Measurements from ENCODE around the gene ZBTB20.
"Not testable (repeated sequence)": the region's sequence is repeated elsewhere in the genome, so short reads cannot be mapped to it uniquely, and the experiment has no call there.

ZBTB20 gene

DNA sequence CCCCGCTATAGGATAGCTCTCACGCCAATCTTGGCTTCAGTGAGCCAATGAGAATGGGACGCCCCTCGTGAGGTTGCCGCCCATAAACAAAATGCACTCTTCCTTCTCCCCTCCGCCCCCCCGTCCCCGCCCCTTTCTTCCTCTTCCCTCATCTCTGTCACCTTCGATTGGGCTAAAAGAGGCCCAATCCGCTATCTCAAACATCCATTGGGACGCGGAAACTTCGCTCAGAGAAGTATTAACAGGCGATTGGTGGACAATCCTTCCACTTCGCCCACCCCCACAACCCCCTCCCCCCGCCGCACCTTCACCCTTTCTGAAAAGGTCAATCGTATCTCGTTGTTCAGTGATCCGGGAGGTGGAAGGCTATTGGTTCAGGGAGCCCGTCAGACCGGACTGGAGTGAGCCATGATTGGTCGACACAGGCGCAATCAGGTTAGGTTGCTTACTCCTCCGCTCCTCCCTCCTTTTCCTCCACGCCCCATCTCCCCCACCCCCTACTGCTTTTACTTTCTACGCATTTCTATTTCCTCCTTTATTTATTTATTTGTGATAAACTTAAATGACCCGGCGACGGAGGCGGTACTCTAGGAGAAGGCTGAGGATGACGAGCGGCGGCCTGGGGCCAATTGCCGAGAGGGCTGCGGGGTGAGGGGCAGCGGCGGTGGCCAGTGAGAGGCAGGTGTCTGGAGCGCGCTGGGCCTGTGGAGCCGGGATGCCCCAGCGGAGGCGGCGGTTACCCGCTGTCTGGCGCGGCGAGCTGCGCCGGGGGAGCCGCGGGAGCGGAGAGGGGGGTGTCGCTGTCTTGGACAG is 447 bp upstream of the ZBTB20 start:
- peak; percentile 95 for FAIRE-seq

DNA sequence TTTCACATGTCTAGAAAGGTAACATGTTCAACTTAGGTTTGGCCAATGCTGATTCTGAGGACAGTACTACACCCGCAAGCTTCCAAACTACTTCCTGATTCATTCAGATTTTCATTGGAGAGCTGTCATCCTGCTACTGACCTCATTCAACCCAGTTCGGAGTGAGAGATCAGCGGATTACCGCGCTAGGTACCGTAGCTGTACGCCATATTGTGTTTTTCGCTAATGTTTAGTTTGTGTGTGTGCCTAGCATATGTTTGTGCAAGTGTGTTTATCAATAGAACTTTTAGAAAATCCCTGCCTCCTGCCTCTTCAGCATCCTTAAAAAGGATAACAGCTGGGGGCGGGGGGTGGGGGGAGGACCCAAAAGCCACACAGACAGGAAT is 1.1 kb downstream of the ZBTB20 start:
- no peak for FAIRE-seq

DNA sequence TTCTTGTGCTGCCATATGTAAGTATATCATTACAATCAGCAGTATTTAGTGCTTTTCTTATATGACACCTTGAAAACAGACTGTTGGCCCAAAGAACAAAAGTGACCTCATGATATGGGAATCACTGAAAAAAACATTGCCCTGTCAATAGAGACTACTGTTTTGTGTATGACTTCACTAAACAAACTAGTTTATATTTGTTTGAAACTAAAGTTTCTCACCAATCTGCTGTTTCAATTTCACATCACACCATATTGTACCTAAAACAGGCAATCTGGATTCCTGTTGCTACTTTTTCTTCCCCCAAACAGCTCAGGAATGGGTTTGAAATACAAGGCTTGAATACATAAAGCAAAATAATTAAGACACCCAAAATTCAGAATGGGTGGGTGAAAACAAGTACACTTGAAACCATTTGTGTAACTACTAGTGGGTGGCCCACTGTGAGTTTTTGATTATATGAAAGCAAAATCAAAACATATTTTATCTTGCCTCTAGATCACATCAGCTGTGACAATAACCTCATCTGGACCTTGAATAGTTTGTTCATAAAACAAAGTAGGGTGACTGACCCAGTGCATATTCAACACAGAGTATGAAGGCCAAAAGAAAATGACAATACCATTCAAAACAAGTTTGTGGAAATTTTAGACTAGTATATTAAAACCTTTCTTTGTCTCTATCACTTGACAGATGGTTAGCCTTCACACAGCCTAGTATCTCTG is 5.9 kb downstream of the ZBTB20 start:
- FAIRE-seq: no peak

DNA sequence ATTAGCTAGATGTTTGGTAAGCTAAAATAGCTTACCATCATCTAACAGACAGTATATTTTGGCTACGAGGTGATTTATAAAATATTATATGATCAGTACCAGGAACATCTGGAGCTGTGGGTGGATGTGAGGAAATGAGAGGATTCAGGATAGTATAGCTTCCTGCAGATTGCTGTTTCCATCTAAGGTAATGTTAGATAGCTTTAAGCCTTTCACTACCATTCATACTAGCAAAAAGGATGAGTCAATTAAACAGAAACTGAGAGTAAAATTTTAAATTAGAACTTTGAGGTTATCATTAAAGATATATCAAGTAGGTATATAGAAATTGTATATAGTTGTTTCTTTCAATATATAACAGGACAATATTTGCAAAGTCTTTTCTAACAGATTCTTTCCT is 8.0 kb downstream of the ZBTB20 start:
- FAIRE-seq: no peak

DNA sequence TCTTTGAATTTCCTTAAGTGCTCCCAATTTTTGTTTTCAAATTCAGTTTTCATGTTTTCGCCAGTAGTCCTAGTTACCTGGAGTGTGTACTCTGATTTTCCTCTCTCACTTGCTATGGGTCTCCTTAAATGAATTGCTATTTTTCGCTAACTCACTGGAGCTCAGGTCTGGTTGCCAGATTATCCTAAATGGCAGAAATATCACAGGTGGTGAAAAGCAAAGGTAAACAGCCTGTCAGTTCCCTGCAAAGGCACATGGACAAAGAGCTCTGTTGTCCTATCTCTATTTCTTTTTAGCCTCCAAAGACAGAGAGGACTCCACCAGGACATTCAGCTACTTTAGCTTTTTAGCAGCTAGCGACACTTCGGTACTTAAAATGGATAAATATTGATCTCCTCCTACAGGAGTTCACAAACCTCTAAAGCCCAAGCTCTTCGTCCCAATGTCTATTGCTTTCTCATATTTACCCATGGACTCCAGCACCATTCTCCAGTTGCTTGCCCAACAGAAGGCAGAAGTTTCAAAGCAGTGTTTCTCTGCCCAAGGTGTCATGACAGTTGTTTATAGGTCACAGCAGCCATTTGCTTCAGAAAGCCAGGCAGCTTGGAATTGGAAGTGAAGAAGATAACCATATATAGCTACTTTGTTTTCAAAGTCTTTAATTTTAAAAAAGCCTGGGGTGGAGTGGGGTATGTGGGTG is 12.3 kb downstream of the ZBTB20 start:
- no peak for FAIRE-seq

DNA sequence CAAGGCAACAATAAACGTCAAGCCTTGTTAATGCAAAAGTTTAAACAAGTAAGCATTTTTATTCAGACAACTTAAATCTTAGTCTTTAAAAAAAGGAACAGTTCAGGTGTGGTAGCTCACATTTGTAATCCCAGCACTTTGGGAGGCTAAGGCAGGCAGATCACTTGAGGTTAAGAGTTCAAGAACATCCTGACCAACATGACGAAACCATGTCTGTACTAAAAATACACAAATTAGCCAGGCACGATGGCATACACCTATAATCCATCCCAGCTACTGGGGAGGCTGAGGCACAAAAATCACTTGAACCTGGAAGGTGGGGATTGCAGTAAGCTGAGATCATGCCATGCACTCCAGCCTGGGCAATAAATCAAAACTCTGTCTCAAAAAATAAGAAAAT is 19.9 kb downstream of the ZBTB20 start:
- FAIRE-seq: no peak

DNA sequence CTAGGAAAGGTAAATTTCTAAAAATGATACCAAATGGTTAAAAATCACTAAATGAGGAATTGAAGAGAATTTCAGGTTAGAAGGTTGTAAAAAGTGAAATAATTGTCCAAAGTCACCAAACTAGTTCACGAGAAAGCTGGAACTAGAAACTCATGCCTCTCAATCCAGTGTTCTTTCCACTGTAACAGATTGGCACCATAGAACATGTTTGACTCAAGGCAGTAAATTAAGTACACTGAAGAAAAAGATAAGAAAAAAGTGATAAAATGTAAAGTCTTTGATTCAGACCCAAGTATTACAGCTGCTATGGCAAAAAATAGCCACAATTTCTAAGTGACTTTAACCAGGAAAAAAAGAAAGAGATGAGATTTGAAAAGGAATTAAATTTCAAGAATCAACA is 26.5 kb downstream of the ZBTB20 start:
- FAIRE-seq: no peak

DNA sequence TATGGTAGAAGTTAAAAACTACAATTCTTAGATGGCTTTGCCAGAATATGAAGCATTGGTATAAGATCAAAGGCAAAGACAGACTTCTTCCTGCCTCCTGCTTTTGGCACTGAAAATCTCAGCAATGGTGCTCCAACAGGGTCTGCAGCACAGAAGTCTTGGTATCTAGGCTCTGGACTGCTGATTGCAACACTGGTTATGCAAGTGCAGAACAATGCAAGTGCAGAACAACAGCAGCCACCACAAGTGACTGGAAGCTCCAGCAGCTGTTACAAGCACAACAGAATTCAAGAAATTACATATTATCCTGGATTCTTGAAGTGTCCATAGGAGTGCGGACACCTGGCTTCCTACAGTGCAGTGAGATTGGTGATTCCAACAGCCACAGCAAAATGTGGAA is 33.7 kb downstream of the ZBTB20 start:
- no peak for FAIRE-seq

DNA sequence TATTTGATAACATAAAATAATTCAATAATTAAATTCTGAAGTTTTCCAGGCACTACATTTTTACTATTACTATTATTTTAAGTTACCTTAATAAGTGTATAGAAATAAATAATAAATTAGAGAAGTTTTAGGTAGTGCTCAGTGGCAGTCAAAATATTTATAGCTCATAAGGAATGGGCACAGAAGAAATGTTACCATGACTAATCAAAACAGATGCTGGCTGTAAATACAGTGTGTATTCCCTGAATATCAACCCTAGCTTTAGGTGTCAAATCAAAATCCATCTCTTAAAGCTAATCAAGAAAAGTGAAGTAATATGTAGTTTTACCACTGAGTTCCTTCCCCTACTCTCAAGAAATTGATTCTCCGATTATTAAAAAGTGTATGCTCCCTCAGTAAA is 35.5 kb downstream of the ZBTB20 start:
- no peak for FAIRE-seq

DNA sequence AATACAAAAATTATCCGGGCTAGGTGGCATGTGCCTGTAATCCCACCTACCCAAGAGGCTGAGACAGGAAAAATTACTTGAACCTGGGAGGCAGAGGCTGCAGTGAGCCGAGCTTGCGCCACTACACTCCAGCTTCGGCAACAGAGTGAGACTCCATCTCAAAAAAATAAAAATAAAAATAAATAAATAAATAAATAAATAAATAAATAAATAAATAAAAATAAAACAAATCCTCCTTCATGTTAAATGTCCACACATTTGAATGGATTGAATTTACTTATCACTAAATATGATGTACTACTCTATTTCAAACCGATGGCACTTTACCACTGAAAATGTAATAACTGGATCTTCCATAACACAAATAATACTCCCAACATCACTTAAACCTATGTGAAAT is 36.3 kb downstream of the ZBTB20 start:
- no peak for FAIRE-seq

DNA sequence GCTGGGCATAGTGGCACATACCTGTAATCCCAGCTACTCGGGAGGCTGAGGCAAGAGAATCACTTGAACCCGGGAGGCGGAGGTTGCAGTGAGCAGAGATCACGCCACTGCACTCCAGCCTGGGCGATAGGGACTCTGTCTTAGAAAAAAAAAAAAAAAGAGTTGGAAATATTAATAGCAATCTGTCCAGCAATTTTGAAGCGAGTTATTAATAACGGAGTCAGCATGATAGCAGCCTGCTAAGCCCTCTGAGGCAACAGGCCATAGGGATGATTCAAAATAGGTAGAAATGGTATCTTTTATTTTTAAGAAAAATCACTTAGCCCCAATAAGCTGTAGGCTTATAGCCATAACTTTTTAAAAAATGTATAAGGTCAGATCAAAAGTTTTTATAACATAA is 37.0 kb downstream of the ZBTB20 start:
- FAIRE-seq: not testable (repeated sequence)

DNA sequence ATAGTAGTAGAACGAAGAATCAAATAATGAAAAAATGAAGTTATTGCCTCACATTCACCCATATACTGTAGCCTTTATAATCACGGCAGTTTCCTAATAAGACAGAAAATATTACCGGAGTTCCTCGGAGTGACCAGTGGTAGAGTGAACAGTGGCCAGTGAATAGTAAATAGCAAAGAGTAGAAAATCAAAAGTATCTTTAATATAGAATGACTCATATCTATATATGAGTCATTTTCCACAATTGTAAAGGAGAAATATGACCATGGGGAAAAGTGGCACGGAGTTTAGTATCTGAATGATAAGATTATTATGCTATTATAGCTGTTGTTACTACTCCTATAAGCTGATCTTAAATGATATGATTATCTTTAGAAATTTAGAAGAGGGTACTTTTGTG is 38.5 kb downstream of the ZBTB20 start:
- FAIRE-seq: no peak

DNA sequence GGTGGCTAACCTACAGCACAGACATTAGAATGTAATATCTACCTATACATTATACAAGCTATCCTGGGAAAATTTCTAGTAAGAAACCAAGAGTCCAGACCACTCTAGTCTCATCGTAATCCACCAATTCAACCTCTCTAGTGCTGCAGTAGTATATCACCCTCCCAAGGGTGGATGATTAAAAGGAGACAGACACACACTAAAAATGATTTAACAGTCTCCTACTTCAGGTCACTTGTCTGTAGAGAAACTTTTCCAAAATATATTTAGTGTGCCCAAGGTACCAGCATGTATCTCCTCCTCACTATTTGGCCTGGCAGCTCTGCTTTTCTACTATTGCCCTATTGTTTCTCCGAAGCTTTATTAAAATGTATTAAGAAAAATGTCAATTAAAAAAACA is 45.0 kb downstream of the ZBTB20 start:
- FAIRE-seq: no peak

DNA sequence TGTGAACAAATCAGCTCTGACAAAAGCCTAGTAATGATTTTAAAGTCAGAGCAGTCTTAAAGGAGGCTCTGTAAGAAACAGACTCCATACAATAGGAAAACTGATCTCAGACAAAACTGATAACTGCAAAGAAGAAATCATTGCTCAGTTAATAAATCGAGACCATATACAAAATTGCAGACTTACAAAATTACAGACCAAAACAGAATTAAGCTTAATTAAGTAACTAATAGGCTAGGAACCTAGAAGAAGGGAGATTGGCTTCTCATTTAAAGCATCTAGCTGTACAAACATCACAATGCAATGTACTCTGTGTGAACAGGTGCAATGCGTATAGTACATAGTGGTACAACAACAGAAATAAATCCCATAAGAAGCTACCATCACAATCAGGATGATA is 46.3 kb downstream of the ZBTB20 start:
- FAIRE-seq: no peak

DNA sequence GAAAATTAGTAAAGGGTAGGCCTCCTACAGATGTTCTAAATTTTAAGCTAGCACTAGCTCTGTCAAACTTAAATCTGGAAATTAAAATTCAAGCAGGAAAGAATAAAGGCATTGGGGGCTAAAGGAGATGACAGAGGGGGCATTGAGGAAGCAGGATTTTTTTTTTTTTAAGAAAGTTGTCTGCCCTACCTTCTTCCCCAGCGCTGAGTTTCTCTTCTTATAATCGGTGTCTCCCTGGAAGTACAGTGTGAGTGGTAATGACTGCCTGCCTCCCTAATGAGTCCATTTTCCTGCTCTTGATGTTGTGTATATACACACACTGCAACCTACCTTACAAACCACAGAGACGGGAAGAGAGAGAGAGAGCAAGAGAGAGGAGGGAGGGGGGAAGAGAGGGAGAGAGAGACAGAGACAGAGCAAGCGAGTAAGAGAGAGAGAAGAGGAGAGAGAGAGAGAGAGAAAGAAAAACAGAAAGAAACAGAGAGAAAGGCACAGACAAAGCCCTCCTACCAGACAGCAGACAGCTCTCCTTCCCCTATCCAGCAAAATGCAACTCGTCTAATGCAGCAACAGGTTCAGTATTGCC is 47.0 kb downstream of the ZBTB20 start:
- FAIRE-seq: no peak

DNA sequence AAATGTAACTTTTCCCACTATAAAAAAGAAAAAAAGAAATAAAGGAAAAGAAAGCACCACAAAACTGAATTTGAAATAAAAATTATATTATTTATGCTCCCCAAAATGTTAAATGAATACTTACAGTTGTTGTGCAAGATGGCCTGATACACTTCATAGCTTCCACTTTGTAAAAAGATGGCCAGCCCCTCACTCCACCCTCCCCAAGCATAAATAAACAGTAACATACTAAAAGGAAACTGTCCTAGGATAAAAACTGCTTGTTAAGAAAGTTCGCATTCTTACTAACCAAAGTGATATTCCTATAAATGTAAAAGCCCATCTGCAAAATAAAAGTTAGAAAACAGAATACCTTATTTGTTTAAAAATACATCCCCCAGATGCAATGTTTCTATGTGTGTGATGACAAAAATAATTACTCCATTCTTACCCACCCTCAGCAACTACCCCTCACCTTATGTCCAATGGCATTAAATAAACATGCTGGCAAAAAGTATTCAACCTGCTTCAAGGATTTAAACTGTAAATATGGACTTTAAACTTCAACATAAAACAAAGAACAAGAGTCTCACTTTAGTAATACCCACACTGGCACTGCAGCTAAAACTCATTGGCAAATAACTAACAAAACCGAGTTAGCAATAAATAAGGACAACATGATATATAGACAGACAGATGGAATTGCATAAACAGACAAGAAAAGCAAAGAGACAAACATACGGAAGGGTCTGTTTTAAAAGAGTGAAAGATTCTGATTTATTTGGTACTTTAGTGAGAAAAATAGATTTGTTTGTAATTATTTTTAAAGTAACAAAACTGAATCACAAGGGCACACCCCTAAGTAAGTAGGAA is 47.7 kb downstream of the ZBTB20 start:
- no peak for FAIRE-seq

DNA sequence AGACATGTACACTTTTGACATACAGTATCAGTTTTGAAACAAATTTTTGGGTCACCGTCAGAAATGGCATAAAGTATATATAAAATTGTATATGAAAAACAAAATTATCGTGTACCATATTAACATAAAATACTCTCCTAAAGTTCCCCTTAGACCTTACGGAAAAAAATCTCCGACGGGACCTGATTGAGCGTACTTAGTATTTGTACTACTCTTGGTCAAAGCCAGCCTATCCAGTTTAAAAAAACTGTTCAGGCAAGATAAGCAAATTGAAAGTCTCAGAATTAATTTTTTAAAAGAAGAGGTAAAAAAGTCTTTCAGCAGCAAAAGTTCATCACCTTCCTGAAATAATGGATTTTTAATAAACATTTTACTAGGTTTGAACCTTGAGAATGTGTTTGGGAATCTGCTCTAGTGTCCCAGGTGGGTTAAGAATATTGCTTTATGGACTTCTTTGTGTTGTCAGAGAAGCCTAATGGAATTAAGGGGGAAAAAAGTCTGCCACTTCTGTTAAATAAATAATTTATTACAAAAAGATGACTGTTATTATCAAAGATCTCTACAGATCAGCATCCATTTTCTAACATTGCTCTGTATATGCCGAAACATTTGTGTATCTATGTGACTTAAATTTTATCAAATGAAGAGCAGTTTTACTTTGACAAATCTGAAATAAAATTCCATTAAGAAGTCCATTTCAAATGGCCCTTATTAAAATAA is 48.6 kb downstream of the ZBTB20 start:
- no peak for FAIRE-seq

DNA sequence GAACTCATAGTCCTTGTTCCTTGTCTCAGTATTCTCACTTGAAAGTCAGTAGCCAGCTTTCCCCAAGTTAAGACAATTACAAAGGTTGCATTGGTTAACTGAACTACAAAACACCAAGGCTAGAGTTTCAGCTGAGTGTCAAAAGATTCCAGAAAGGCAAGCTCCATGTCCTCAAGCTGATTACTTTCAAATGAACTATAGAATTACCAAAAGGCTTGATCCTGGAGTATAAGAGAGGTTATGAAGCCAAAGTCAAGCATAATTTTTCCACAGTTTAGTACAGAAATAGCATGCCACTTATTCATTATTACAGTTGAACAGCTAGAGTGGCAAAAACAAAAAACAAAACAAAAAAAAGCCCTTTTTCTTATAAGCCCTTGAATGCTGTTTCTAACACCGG is 51.9 kb downstream of the ZBTB20 start:
- no peak for FAIRE-seq

DNA sequence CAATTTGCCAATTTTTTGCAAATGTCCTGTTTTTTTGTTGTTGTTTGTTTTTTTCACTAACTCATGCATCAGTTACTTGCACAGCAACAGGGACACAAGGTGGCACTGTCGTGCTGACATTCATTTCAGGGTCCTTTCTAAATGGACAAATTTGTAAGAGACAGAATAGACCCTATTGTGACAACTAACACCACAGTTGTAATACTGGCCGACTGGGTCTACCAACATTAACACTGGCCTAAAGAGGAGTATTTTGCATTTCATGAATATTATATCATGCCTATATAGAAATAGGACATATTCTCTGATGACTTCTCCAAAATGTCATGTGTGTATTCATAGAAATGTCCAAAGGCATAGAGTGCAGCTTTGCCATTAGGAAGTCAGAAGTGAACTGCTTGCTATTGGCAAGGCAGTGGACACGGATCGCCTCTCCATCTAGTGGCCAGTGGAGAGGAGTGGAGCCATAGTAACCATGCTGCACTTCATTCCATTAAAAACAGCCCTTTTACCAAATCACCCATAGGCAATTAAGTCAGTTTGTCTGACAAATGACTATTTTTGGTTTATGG is 54.8 kb downstream of the ZBTB20 start:
- no peak for FAIRE-seq

DNA sequence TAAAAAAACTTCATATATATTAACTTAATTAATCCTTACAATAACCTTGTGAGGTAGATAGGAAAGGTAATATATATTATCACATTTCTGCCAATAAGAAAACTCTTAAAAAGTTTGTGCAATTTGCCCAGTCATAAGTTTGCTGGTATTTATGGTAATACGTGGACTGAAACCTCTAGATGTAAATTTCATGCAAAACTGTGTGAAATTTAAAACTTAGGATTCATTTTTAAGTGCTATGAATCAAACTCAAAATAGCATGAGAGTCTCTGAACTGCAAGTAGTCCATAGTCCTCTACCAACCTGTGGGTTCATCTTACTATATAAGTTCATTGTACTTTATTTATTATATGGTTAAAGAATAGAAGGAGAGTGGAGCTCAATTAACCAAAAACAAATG is 56.4 kb downstream of the ZBTB20 start:
- no peak for FAIRE-seq

DNA sequence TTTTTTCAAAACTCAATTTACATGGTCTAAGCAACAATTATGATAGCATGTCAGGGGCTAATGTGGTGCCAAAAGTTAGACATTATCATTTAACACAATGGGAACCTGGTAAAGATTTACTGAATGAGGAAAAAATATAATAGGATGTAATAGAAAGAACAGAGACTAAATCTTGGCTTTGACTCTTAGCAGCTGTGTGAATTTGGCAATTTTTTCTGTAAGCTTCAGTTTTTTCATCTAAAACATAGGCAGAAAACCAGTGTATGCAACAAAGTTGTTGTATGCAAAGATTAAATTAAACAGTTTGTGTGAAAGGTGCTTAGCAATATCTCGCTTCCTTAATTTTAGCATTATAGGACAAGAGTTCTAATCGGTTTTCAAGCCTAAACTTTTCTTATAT is 57.6 kb downstream of the ZBTB20 start:
- FAIRE-seq: no peak

DNA sequence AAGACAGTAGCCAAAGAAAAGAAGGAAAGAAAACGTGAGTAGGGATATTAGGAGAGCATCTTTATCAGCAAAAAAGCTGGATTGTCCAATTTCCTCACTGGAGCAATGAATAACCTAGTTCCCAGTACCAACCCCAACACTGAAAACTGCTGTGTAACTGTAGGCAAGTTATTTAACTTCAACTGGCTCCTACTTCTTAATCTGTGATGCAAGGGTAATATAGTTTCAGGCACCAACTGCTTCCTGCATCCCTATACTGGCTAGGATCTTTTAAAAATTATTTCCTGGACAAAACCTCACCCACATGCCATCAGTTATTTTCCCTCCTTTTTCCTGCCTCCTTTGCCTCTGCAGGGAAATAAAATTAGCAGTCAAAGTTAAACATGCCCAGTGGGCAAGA is 59.6 kb downstream of the ZBTB20 start:
- no peak for FAIRE-seq
